Upper lobe of right lung (tissue), 1 donor: ENCODE results near the gene NTRK3. TPM values are rescaled to one million over a fixed set of nuclear protein-coding genes. Genes with fewer than 3 reads are reported as not detected.

ENCODE experiments used
- ATAC-seq: fragments of 200-7000 bp; cut with Tn5 transposase; one replicate; pipeline ENCODE4 v1.9.1; 2020; ENCODE audit warnings: mild to moderate bottlenecking, moderate library complexity
- DNase-seq: peaks from one replicate; pipeline ENCODE4 v3.0.0-alpha.2; 2020
- H3K27ac ChIP-seq: fragments of 200-600 bp; one replicate; pipeline ENCODE4 v1.8.0; 2022
- H3K27me3 ChIP-seq: fragments of 200-600 bp; one replicate; pipeline ENCODE4 v1.8.0; 2022; ENCODE audit warnings: mild to moderate bottlenecking
- H3K36me3 ChIP-seq: fragments of 200-600 bp; one replicate; pipeline ENCODE4 v1.8.0; 2022
- H3K4me1 ChIP-seq: fragments of 200-600 bp; one replicate; pipeline ENCODE4 v1.8.0; 2022
- H3K4me3 ChIP-seq: fragments of 200-600 bp; one replicate; pipeline ENCODE4 v1.8.0; 2022; ENCODE audit warnings: mild to moderate bottlenecking
- H3K9me3 ChIP-seq: fragments of 200-600 bp; one replicate; pipeline ENCODE4 v1.8.0; 2022
- CTCF ChIP-seq: fragments of 200-600 bp; IDR thresholded peaks from one replicate; pipeline ENCODE4 v1.8.0; 2022; ENCODE audit warnings: antibody characterized with exemption
- intact Hi-C: fragments of 100-400 bp; cut with DNase I; formaldehyde crosslinking; loops from one replicate; pipeline ENCODE4 v1.11.0; 2022
- total RNA-seq: library from RNA; stranded (reverse); fragmentation: NEBNext Ultra II Directional; extraction: Animal tissue kit (Norgen Biotek cat#: 25700); gene quantifications from one replicate; pipeline ENCODE4 v1.2.1, GENCODE V29; 2021
- donor health status: DM: no; HTN: yes; CAD: no; lungs with severe emphysema.

The NTRK3 gene
- total RNA-seq, 1 donor from 2014 or later: 2.8 TPM

DNA sequence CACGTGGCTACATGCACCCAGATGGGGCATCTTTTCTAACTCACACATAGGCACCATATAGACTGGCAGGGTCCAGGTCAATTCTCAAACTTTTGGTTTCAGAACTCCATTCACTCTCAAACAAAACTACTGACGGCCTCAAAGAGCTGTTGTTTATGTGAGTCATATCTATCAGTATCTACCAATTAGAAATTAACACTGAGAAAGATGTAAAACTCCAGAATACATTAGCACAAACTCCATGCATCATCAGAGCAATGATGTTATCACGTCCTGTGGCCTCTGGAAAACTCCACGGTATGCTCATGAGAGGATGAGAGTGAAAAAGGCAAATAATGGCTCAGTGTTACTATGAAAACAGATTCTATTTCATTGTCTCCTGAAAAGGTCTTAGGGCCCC lies 116.1 kb downstream of the NTRK3 start:
- intact Hi-C loops: no loop called here
- no peak for DNase-seq
- TF ChIP-seq CTCF: no peak
- Histone ChIP-seq H3K36me3 (no peaks in the 10 kb centered on the region), H3K4me1 (no peaks in the 10 kb centered on the region), H3K27me3 (no peaks in the 10 kb centered on the region), H3K27ac (no peak overlapping the region), H3K9me3 (no peaks in the 10 kb centered on the region), H3K4me3 (no peak overlapping the region)
- ATAC-seq: no peak

DNA sequence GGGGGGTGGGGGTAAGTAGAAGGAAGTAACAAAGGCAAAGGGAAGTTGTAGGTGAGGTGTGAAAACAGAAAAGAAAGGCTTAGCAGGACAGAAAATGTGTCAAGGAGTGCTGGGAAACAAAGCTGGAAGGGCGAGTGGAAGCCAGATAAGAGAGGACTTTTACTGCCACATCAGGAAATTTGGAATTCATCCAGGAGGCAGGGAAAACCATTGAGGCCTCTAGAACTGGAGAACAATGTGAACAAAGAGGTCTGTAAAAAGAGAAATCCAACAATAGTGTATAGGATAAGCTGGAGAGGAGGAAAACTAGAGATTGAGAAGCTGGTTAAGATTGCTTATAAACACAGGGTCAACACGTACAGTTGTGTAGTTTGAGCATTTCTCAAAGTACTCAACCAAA lies 116.6 kb downstream of the NTRK3 start:
- DNase-seq (no peak), ATAC-seq (no peak)
- no peak overlapping the region for H3K4me3 ChIP-seq
- H3K4me1 ChIP-seq: no peaks in the 10 kb centered on the region
- H3K36me3 ChIP-seq: no peaks in the 10 kb centered on the region
- no peaks in the 10 kb centered on the region for H3K9me3 ChIP-seq
- H3K27ac ChIP-seq: no peak overlapping the region
- no peak for TF ChIP-seq CTCF
- intact Hi-C loops: no loop called here
- H3K27me3 ChIP-seq: no peaks in the 10 kb centered on the region

- ATAC-seq (no peak), DNase-seq (no peak)
- TF ChIP-seq CTCF: no peak
- Histone ChIP-seq H3K9me3 (no peaks in the 10 kb centered on the region), H3K36me3 (no peaks in the 10 kb centered on the region), H3K27ac (no peak overlapping the region), H3K4me3 (no peak overlapping the region), H3K27me3 (no peaks in the 10 kb centered on the region), H3K4me1 (no peaks in the 10 kb centered on the region)
- intact Hi-C loops: no loop called here
Measured at GRCh38 chr15:88133795-88134194, 122.7 kb downstream of the NTRK3 start.

DNA sequence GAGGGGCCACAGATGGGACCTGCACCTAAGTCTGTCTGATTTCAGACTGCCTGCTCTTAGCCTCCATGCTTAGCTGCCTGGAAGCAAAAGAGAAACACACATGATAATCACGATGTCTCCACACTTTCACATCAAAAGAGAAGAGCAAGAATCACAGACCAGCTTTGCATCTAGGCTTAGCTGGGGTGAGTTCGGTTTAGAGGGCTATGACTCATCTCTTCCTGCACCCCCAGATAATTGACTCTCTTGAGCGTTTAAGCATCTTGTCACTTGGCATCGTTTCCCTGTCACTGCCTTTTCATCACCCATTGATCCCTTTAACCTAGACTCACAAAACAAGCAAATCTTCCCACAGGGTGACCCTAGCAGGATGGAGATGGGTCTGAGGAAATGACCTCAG lies 124.0 kb downstream of the NTRK3 start:
- no peak for ATAC-seq
- TF ChIP-seq CTCF: no peak
- intact Hi-C loops: no loop called here
- Histone ChIP-seq H3K4me3 (no peak overlapping the region), H3K36me3 (no peaks in the 10 kb centered on the region), H3K9me3 (no peaks in the 10 kb centered on the region), H3K27me3 (no peaks in the 10 kb centered on the region), H3K27ac (no peak overlapping the region), H3K4me1 (no peaks in the 10 kb centered on the region)
- no peak for DNase-seq

DNA sequence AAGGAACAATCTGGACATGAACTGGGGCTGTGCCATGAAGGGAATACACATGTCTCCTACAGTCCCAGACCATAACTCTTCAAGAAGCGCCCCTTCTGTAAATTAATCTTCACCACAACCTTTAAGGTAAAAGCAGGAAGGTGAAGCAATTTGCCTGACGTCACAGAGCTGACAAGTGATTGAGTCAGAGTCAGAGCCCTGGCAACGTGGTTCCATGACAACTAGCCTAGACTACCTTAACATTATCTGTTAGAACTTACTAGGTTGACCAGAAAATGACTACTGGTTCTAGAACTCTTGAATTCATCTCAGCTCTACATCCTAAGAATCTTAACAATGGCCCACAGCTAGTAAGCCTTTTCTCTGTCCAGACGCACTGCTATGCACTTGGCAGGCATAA lies 124.6 kb downstream of the NTRK3 start:
- H3K9me3 ChIP-seq: no peaks in the 10 kb centered on the region
- no peak for DNase-seq
- intact Hi-C loops: no loop called here
- no peak overlapping the region for H3K4me3 ChIP-seq
- no peaks in the 10 kb centered on the region for H3K4me1 ChIP-seq
- no peak overlapping the region for H3K27ac ChIP-seq
- no peaks in the 10 kb centered on the region for H3K27me3 ChIP-seq
- no peaks in the 10 kb centered on the region for H3K36me3 ChIP-seq
- no peak for TF ChIP-seq CTCF
- no peak for ATAC-seq

DNA sequence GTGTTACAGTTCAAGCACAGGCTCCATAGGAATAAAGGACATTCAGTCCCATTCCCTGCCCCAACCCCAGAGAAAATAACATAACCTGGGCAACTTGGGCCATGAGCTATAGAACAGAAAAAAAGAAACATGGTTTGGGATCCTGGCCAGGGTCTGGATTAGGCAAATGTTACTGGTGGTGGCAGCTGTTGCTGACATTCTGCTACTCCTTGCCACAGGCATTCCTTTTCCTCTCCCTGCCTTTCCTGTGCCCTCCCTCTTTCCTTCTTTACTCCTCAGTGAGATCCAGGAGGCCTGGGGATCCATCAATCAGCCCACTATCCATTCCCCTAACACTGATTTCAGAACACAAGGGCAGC lies 129.1 kb downstream of the NTRK3 start:
- no peak for DNase-seq
- ATAC-seq: no peak
- no peak overlapping the region for H3K4me3 ChIP-seq
- no peak overlapping the region for H3K27ac ChIP-seq
- no peaks in the 10 kb centered on the region for H3K4me1 ChIP-seq
- no peaks in the 10 kb centered on the region for H3K36me3 ChIP-seq
- H3K27me3 ChIP-seq: no peaks in the 10 kb centered on the region
- no peak for TF ChIP-seq CTCF
- intact Hi-C loops: no loop called here
- H3K9me3 ChIP-seq: no peaks in the 10 kb centered on the region
